GM19455 (cell line): ENCODE measurements around the gene PLXNA3.

ENCODE experiments used
- ATAC-seq: cut with Tn5 transposase; IDR thresholded peaks from one replicate; pipeline ENCODE4 v1.9.1; 2021; ENCODE audit not compliant: unreplicated experiment

PLXNA3 gene

GRCh38 chrX:154477891-154478477 lies 19.9 kb downstream of the PLXNA3 start:
- no peak for ATAC-seq

GRCh38 chrX:154478728-154479622 lies 20.9 kb downstream of the PLXNA3 start, which contains the start of gene LAGE3:
TSS of gene LAGE3 (minus strand) at chrX:154479281. CDS start at chrX:154478915, 366 bp downstream.
- ATAC-seq, result peak; percentile 87

- no peak for ATAC-seq
Observed at GRCh38 chrX:154481195-154481594, 23.1 kb downstream of the PLXNA3 start.

- ATAC-seq, result no peak
Observed at GRCh38 chrX:154481911-154482601, 24.0 kb downstream of the PLXNA3 start.

GRCh38 chrX:154482786-154483185 lies 24.7 kb downstream of the PLXNA3 start:
- ATAC-seq, result no peak

- ATAC-seq, result no peak
Observed at GRCh38 chrX:154483325-154483724, 25.2 kb downstream of the PLXNA3 start.

GRCh38 chrX:154484255-154485149 lies 26.4 kb downstream of the PLXNA3 start:
- no peak for ATAC-seq

GRCh38 chrX:154485150-154486051 lies 27.3 kb downstream of the PLXNA3 start:
- ATAC-seq, result no peak

GRCh38 chrX:154486052-154486395 lies 27.9 kb downstream of the PLXNA3 start:
- no peak for ATAC-seq

- peak; percentile 33 for ATAC-seq
Observed at GRCh38 chrX:154486396-154487207, 28.5 kb downstream of the PLXNA3 start, which contains the start of gene UBL4A. TSS of gene UBL4A (minus strand) at chrX:154486615. CDS start at chrX:154486584, 31 bp downstream.

- no peak for ATAC-seq
Observed at GRCh38 chrX:154487518-154488290, 29.6 kb downstream of the PLXNA3 start.

GRCh38 chrX:154488336-154489075 lies 30.4 kb downstream of the PLXNA3 start:
- no peak for ATAC-seq

GRCh38 chrX:154489182-154489581 lies 31.1 kb downstream of the PLXNA3 start:
- no peak for ATAC-seq

- ATAC-seq, result peak; percentile 29
Observed at GRCh38 chrX:154490021-154490413, 31.9 kb downstream of the PLXNA3 start.

GRCh38 chrX:154490414-154491083 lies 32.5 kb downstream of the PLXNA3 start, which contains the start of gene SLC10A3:
TSS of gene SLC10A3 (minus strand) at chrX:154490629. CDS start at chrX:154488940, 1,689 bp downstream.
- peak; percentile 75 for ATAC-seq

- no peak for ATAC-seq
Observed at GRCh38 chrX:154494715-154495114, 36.6 kb downstream of the PLXNA3 start.

GRCh38 chrX:154495472-154495922 lies 37.4 kb downstream of the PLXNA3 start:
- ATAC-seq, result no peak
